IMR-90 (cell line): ENCODE measurements around the gene CACNA2D1. TPM values are rescaled to one million over a fixed set of nuclear protein-coding genes. Genes with fewer than 3 reads are reported as not detected.

Experiments
- ATAC-seq: fragments of 200-7000 bp; cut with Tn5 transposase; 2 replicates; pipeline ENCODE4 v1.9.1; 2020; ENCODE audit warnings: low read depth, mild to moderate bottlenecking, moderate library complexity
- BruUV-seq: library from RNA; stranded (reverse); fragments of 400-500 nt; replicated peaks from 2 replicates; lab custom pipeline; 2021; lab: Mats Ljungman, UMichigan
- CTCF ChIA-PET: fragments of 300-600 bp; formaldehyde crosslinking; extraction: SDS; loops from one replicate; lab custom pipeline; 2021; ENCODE audit warnings: antibody characterized with exemption; lab: Yijun Ruan, JAX
- POLR2A ChIA-PET: fragments of 300-600 bp; sonication (Branson Sonifier 250); formaldehyde crosslinking; loops from one replicate; lab custom pipeline; 2022; ENCODE audit warnings: antibody characterized with exemption; ENCODE audit not compliant: unreplicated experiment; lab: Charles Lee
- DNase-seq: peaks from one replicate; pipeline ENCODE4 v3.0.0; 2013
- H2AFZ ChIP-seq: replicated peaks from 2 replicates; pipeline ENCODE3; 2013; ENCODE audit warnings: low read length, mild to moderate bottlenecking; ENCODE audit not compliant: poor library complexity
- H2AK5ac ChIP-seq: 2 replicates; pipeline ENCODE4 v1.6.1; 2013; ENCODE audit warnings: low read depth, low read length, inconsistent platforms
- H2AK9ac ChIP-seq: replicated peaks from 2 replicates; pipeline ENCODE3; 2013; ENCODE audit warnings: mild to moderate bottlenecking, low read depth, low read length, moderate library complexity; ENCODE audit not compliant: poor library complexity
- H2BK120ac ChIP-seq: 2 replicates; pipeline ENCODE4 v1.6.1; 2013; ENCODE audit warnings: low read depth, low read length, inconsistent platforms
- H2BK15ac ChIP-seq: 3 replicates; pipeline ENCODE4 v1.6.1; 2013; ENCODE audit warnings: low read depth, low read length, inconsistent platforms
- H2BK20ac ChIP-seq: 2 replicates; pipeline ENCODE4 v1.6.1; 2013; ENCODE audit warnings: low read depth, mild to moderate bottlenecking, inconsistent platforms, low read length, moderate library complexity
- H2BK5ac ChIP-seq: 2 replicates; pipeline ENCODE4 v1.6.1; 2013; ENCODE audit warnings: mild to moderate bottlenecking, low read depth, low read length, inconsistent platforms; ENCODE audit not compliant: poor library complexity, severe bottlenecking
- H3K14ac ChIP-seq: replicated peaks from 2 replicates; pipeline ENCODE4 v1.6.1; 2013; ENCODE audit warnings: low read depth, low read length, inconsistent platforms
- H3K18ac ChIP-seq: 2 replicates; pipeline ENCODE4 v1.6.1; 2013; ENCODE audit warnings: low read depth, low read length, control low read depth
- H3K23ac ChIP-seq: 2 replicates; pipeline ENCODE4 v1.6.1; 2013; ENCODE audit warnings: low read depth, low read length, inconsistent platforms
- H3K27ac ChIP-seq: 2 replicates; pipeline ENCODE4 v1.5.1; 2013; ENCODE audit warnings: mild to moderate bottlenecking, control low read depth, low read length; ENCODE audit not compliant: insufficient read depth
- H3K27me3 ChIP-seq: 2 replicates; pipeline ENCODE4 v1.6.1; 2013; ENCODE audit warnings: low read length; ENCODE audit not compliant: control insufficient read depth, insufficient read depth
- H3K36me3 ChIP-seq: 2 replicates; pipeline ENCODE4 v1.6.1; 2013; ENCODE audit warnings: low read length, mixed read lengths; ENCODE audit not compliant: control insufficient read depth, insufficient read depth
- H3K4ac ChIP-seq: 2 replicates; pipeline ENCODE4 v1.6.1; 2013; ENCODE audit warnings: low read depth, low read length, inconsistent platforms
- H3K4me1 ChIP-seq: 2 replicates; pipeline ENCODE4 v1.6.1; 2013; ENCODE audit warnings: low read length, mixed read lengths; ENCODE audit not compliant: control insufficient read depth, insufficient read depth
- H3K4me2 ChIP-seq: 2 replicates; pipeline ENCODE4 v1.6.1; 2013; ENCODE audit warnings: low read depth, mild to moderate bottlenecking, control low read depth, low read length, moderate library complexity
- H3K4me3 ChIP-seq: 2 replicates; pipeline ENCODE4 v1.5.1; 2013; ENCODE audit warnings: low read depth, mild to moderate bottlenecking, control low read depth, low read length, moderate library complexity; ENCODE audit not compliant: insufficient read depth
- H3K56ac ChIP-seq: 2 replicates; pipeline ENCODE4 v1.6.1; 2013; ENCODE audit warnings: low read length, inconsistent platforms; ENCODE audit not compliant: insufficient read depth; ENCODE audit errors: extremely low read depth
- H3K79me1 ChIP-seq, 2 experiments: 2 replicates each; pipeline ENCODE4 v1.6.1; 2013; ENCODE audit warnings: low read length in 2 of 2, inconsistent platforms in 1 of 2, low read depth in 1 of 2
- H3K9ac ChIP-seq: 2 replicates; pipeline ENCODE4 v1.6.1; 2013; ENCODE audit warnings: low read depth, low read length, control low read depth
- H3K9me1 ChIP-seq: 2 replicates; pipeline ENCODE4 v1.6.1; 2013; ENCODE audit warnings: low read length, inconsistent platforms; ENCODE audit not compliant: insufficient read depth
- H3K9me3 ChIP-seq: 2 replicates; pipeline ENCODE4 v1.6.1; 2013; ENCODE audit warnings: low read length; ENCODE audit not compliant: control insufficient read depth, insufficient read depth
- H4K20me1 ChIP-seq: 2 replicates; pipeline ENCODE4 v1.6.1; 2013; ENCODE audit warnings: low read length, inconsistent platforms; ENCODE audit not compliant: insufficient read depth
- H4K5ac ChIP-seq: 2 replicates; pipeline ENCODE4 v1.6.1; 2013; ENCODE audit warnings: mild to moderate bottlenecking, low read depth, low read length, control low read depth
- H4K8ac ChIP-seq, 2 experiments: 2 replicates each; pipeline ENCODE4 v1.6.1; 2013; ENCODE audit warnings: low read depth in 2 of 2, low read length in 2 of 2, control low read depth in 1 of 2, inconsistent platforms in 1 of 2
- H4K91ac ChIP-seq: 2 replicates; pipeline ENCODE4 v1.6.1; 2013; ENCODE audit warnings: low read depth, low read length, inconsistent platforms; ENCODE audit not compliant: insufficient read depth
- CEBPB ChIP-seq: IDR thresholded peaks from 2 replicates; pipeline ENCODE4 v1.6.1; 2012; ENCODE audit warnings: low read depth, low read length, improper control_type of control experiment
- POLR2A ChIP-seq: IDR thresholded peaks from 2 replicates; pipeline ENCODE4 v1.6.1; 2012; ENCODE audit warnings: mild to moderate bottlenecking, low read depth, low read length
- RCOR1 ChIP-seq: IDR thresholded peaks from 2 replicates; pipeline ENCODE4 v1.6.1; 2012; ENCODE audit warnings: mild to moderate bottlenecking, low read length, improper control_type of control experiment; ENCODE audit not compliant: insufficient replicate concordance
- WGBS, 2 experiments: methylation state at CpG; one replicate each; pipeline versions ENCODE4 v1.1.5 to v1.1.7; 2013; ENCODE audit warnings: missing lambda C conversion rate in 2 of 2; ENCODE audit not compliant: insufficient read length in 1 of 2; ENCODE audit errors: extremely low coverage in 2 of 2; 5-methylcytosine and 5-hydroxymethylcytosine counted together
- dilution Hi-C: fragments of 300-500 bp; cut with HindIII; formaldehyde crosslinking; loops from one replicate; pipeline ENCODE4 v1.14.3; 2018; ENCODE audit warnings: low sequenced_read_pairs; ENCODE audit not compliant: unreplicated experiment
- in situ Hi-C: fragments of 300-500 bp; cut with MboI; formaldehyde crosslinking; loops from 3 replicates; pipeline ENCODE4 v1.14.3; 2019; ENCODE audit warnings: low sequenced_read_pairs, inconsistent platforms, mixed read lengths
- intact Hi-C: fragments of 100-400 bp; cut with micrococcal nuclease; formaldehyde crosslinking; loops from 2 replicates; pipeline ENCODE4 v1.10.0; 2022
- polyA plus RNA-seq, 3 experiments: library from polyadenylated mRNA; depleted of rRNA; stranded (reverse); fragments of >200 nt; gene quantifications; 2 replicates each; pipeline ENCODE4 v1.2.3, GENCODE V29; 2012; ENCODE audit warnings: low replicate concordance in 1 of 3
- total RNA-seq: library from RNA; depleted of rRNA; stranded (reverse); fragments of >200 nt; gene quantifications from 2 replicates; pipeline ENCODE4 v1.2.3, GENCODE V29; 2012
- TF ChIP-seq, protein P1 (sequence below): fragments of 150-350 bp; IDR thresholded peaks from 2 replicates; pipeline ENCODE4 v1.6.1; 2017; ENCODE audit warnings: mild to moderate bottlenecking, antibody characterized with exemption, low read length, low read depth

Gene CACNA2D1
- total and polyA plus RNA-seq, 2 of the 4 experiments (the other 2 are of a cell fraction): 5.8 to 21.9 TPM

DNA sequence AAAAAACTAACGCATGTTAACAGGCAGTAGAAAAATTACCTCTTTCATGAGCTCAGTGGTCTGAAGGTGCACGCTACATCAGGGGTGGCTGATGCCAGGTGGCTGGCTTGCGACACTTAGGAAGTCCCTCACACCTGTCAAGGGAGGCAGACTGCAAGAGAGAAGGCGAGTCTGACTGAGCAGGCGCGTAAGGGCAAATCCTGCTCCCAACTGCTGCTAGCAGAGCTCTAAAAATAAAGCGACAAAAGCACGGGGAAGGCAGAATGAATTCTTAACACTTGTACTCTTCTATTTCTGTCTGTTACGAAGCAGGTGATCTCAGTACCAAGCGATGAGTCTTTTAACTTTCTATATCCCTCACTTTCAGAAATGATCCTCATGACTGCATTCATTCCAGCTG, 33.1 kb downstream of the CACNA2D1 start:
- Histone ChIP-seq H3K4ac (no peak overlapping the region), H4K8ac (no peak overlapping the region), H3K79me1 (peaks cover 12 to 16% of the 10 kb centered on the region in 2 experiments; a peak in 3 of 4 replicates), H2AFZ (no peak overlapping the region), H3K18ac (no peak overlapping the region), H2BK20ac (no peak overlapping the region), H2BK120ac (no peak overlapping the region), H3K27ac (no peak overlapping the region), H4K91ac (no peak overlapping the region), H3K36me3 (no peaks in the 10 kb centered on the region), H3K27me3 (no peaks in the 10 kb centered on the region), H3K4me2 (no peak overlapping the region), H4K5ac (no peak overlapping the region), H3K9me3 (no peaks in the 10 kb centered on the region), H4K20me1 (no peaks in the 10 kb centered on the region; the same call in 1 of the 2 replicates), H3K14ac (no peak overlapping the region), H2BK5ac (no peak overlapping the region), H3K4me1 (peaks cover 8% of the 10 kb centered on the region), H3K56ac (no peak overlapping the region), H3K9me1 (no peaks in the 10 kb centered on the region; the same call in none of the 2 replicates), H2AK5ac (no peak overlapping the region), H2AK9ac (no peak overlapping the region), H3K4me3 (no peak overlapping the region), H3K23ac (no peak overlapping the region), H2BK15ac (no peak overlapping the region), H3K9ac (no peak overlapping the region)
- dilution Hi-C loops (no loop called here), intact Hi-C loops (no loop called here), in situ Hi-C loops (no loop called here)
- TF ChIP-seq CEBPB: no peak
- TF ChIP-seq POLR2A: no peak
- TF ChIP-seq, protein P1, sequence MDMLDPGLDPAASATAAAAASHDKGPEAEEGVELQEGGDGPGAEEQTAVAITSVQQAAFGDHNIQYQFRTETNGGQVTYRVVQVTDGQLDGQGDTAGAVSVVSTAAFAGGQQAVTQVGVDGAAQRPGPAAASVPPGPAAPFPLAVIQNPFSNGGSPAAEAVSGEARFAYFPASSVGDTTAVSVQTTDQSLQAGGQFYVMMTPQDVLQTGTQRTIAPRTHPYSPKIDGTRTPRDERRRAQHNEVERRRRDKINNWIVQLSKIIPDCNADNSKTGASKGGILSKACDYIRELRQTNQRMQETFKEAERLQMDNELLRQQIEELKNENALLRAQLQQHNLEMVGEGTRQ: no peak
- no peak for TF ChIP-seq RCOR1
- ATAC-seq (no peak), DNase-seq (no peak)
- ChIA-PET CTCF (no interaction called here), POLR2A (no interaction called here)
- 100% methylated on average over 3 of the region's 10 CpGs; no CpG with 5 or more reads in 1 of the 2 experiments for WGBS, 2 experiments
- BruUV-seq: no TSS peak
